Amygdala (tissue), 56 donors: ENCODE measurements around the gene DPY19L2.
A peak's percentile ranks its signal among the peaks of the same experiment; 100 is the strongest.
"Not testable (repeated sequence)": the region's sequence is repeated elsewhere in the genome, so short reads cannot be mapped to it uniquely, and the experiment has no call there.

Experiments used
- DNase-seq, 56 donors: peaks; one replicate each; lab custom pipeline; 2025; lab: John Stamatoyannopoulos, UW

DPY19L2 gene

GRCh38 chr12:63668028-63668799 lies at the start of gene DPY19L2:
Gene DPY19L2 (minus strand): TSS chr12:63668493. CDS start chr12:63668393, 100 bp downstream.
- DNase-seq, result peak in 53 of 56 donors; percentile 4 to 85 (median 59)

GRCh38 chr12:63716891-63717290 lies 48.6 kb upstream of the DPY19L2 start:
- not testable (repeated sequence) for DNase-seq

GRCh38 chr12:63715107-63715625 lies 46.9 kb upstream of the DPY19L2 start:
- DNase-seq, result not testable (repeated sequence)

- DNase-seq, result not testable (repeated sequence)
Observed at GRCh38 chr12:63714409-63714808, 46.1 kb upstream of the DPY19L2 start.

GRCh38 chr12:63713681-63714075 lies 45.4 kb upstream of the DPY19L2 start:
- not testable (repeated sequence) for DNase-seq

GRCh38 chr12:63712979-63713680 lies 44.8 kb upstream of the DPY19L2 start:
- not testable (repeated sequence) for DNase-seq

- not testable (repeated sequence) for DNase-seq
Observed at GRCh38 chr12:63712376-63712974, 44.2 kb upstream of the DPY19L2 start.

GRCh38 chr12:63711339-63711738 lies 43.0 kb upstream of the DPY19L2 start:
- not testable (repeated sequence) for DNase-seq

GRCh38 chr12:63706336-63706735 lies 38.0 kb upstream of the DPY19L2 start:
- DNase-seq, result no peak

GRCh38 chr12:63699678-63700382 lies 31.5 kb upstream of the DPY19L2 start:
- not testable (repeated sequence) for DNase-seq

- DNase-seq, result not testable (repeated sequence)
Observed at GRCh38 chr12:63699011-63699410, 30.7 kb upstream of the DPY19L2 start.

- DNase-seq, result not testable (repeated sequence)
Observed at GRCh38 chr12:63690837-63691236, 22.5 kb upstream of the DPY19L2 start.

GRCh38 chr12:63689141-63689540 lies 20.8 kb upstream of the DPY19L2 start:
- DNase-seq, result not testable (repeated sequence)

- DNase-seq, result not testable (repeated sequence)
Observed at GRCh38 chr12:63686623-63687022, 18.3 kb upstream of the DPY19L2 start.

- not testable (repeated sequence) for DNase-seq
Observed at GRCh38 chr12:63685789-63686188, 17.5 kb upstream of the DPY19L2 start.

GRCh38 chr12:63682617-63683016 lies 14.3 kb upstream of the DPY19L2 start:
- not testable (repeated sequence) for DNase-seq

- DNase-seq, result not testable (repeated sequence)
Observed at GRCh38 chr12:63680758-63681157, 12.5 kb upstream of the DPY19L2 start.

GRCh38 chr12:63672550-63672949 lies 4.3 kb upstream of the DPY19L2 start:
- not testable (repeated sequence) for DNase-seq

GRCh38 chr12:63669936-63670335 lies 1.6 kb upstream of the DPY19L2 start:
- not testable (repeated sequence) for DNase-seq

- DNase-seq, result not testable (repeated sequence)
Observed at GRCh38 chr12:63669427-63669826, 1.1 kb upstream of the DPY19L2 start.
